Breast epithelium (tissue), 4 donors: Measurements from ENCODE around the gene KIF1B. TPM values are rescaled to one million over a fixed set of nuclear protein-coding genes. Genes with fewer than 3 reads are reported as not detected.

Source experiments
- DNase-seq, 2 donors: peaks; one replicate each; pipeline ENCODE4 v3.0.0-alpha.2; 2019; ENCODE audit warnings: low spot score in 2 of 2
- H3K27ac ChIP-seq, 2 donors: fragments of 200-600 bp; sonication (generic) in 1 of 2; one replicate each; pipeline ENCODE4 v1.5.1; 2016 to 2019; ENCODE audit warnings: mild to moderate bottlenecking in 1 of 2
- H3K27me3 ChIP-seq, 2 donors: fragments of 200-600 bp; sonication (generic) in 1 of 2; one replicate each; pipeline versions ENCODE4 v1.5.1 to v1.6.0; 2017 to 2019; ENCODE audit warnings: control low read depth in 1 of 2, mild to moderate bottlenecking in 1 of 2
- H3K36me3 ChIP-seq: fragments of 200-600 bp; one replicate; pipeline ENCODE4 v1.5.1; 2019
- H3K4me1 ChIP-seq, 2 donors: fragments of 200-600 bp; sonication (generic); one replicate each; pipeline ENCODE4 v1.5.1; 2016 to 2019; ENCODE audit warnings: control low read depth in 1 of 2
- H3K4me3 ChIP-seq, 3 donors: fragments of 200-600 bp; sonication (generic); 1 replicate in 2 of 3; 2 replicates in 1 of 3; pipeline ENCODE4 v1.5.1; 2016 to 2019; ENCODE audit warnings: mild to moderate bottlenecking in 3 of 3, moderate library complexity in 2 of 3
- H3K9me3 ChIP-seq, 2 donors: fragments of 200-600 bp; sonication (generic) in 1 of 2; one replicate each; pipeline ENCODE4 v1.5.1; 2016 to 2019; ENCODE audit warnings: control low read depth in 1 of 2
- CTCF ChIP-seq, 3 donors: fragments of 450-650 bp; IDR thresholded peaks; one replicate each; pipeline ENCODE4 v1.5.1; 2016 to 2017; ENCODE audit warnings: antibody characterized with exemption in 3 of 3, mild to moderate bottlenecking in 3 of 3, moderate library complexity in 3 of 3
- POLR2A ChIP-seq: fragments of 450-650 bp; IDR thresholded peaks from one replicate; pipeline ENCODE4 v1.6.1; 2016; ENCODE audit warnings: antibody characterized with exemption, mild to moderate bottlenecking, moderate library complexity
- POLR2AphosphoS5 ChIP-seq, 3 donors: sonication (generic); formaldehyde crosslinking; IDR thresholded peaks; one replicate each; pipeline ENCODE4 v1.6.1; 2017; ENCODE audit warnings: antibody characterized with exemption in 3 of 3
- intact Hi-C: fragments of 100-400 bp; cut with DNase I; formaldehyde crosslinking; loops from one replicate; pipeline ENCODE4 v1.15.1; 2023; ENCODE audit warnings: low total_unique reads
- total RNA-seq, 3 donors: library from RNA; depleted of rRNA; stranded (reverse); fragments of >200 nt; gene quantifications; one replicate each; pipeline ENCODE4 v1.1.0, GENCODE V29; 2016

KIF1B gene
- total RNA-seq: 10 to 100 TPM; 42.6 to 45.7 (median 43.5) TPM

- H3K9me3 ChIP-seq: no peaks in the 10 kb centered on the region
- DNase-seq: peak; percentile 98 to 99
- no peaks in the 10 kb centered on the region for H3K27me3 ChIP-seq
- H3K4me1 ChIP-seq: peaks cover 0 to 13% of the 10 kb centered on the region in 2 donors
- H3K4me3 ChIP-seq: peak within 1 kb of the TSS; percentile 88 to 96 (median 90)
- peak; percentile 60 for TF ChIP-seq POLR2A
- TF ChIP-seq CTCF (IDR thresholded peaks at IDR 0.05): peak; percentile 99
- peak; percentile 61 to 87 (median 80) for TF ChIP-seq POLR2AphosphoS5 (IDR thresholded peaks at IDR 0.05)
- H3K36me3 ChIP-seq: no peaks in the 10 kb centered on the region
- H3K27ac ChIP-seq: peak within 1 kb of the TSS; percentile 98 to 99
- intact Hi-C loops: no loop called here
Measured at GRCh38 chr1:10209905-10210810, at the start of gene KIF1B. KIF1B (plus strand) TSS chr1:10210570; CDS start chr1:10232329, 21,759 bp downstream.

- H3K4me3 ChIP-seq: no peak overlapping the region
- H3K27me3 ChIP-seq: no peaks in the 10 kb centered on the region
- DNase-seq: no peak
- H3K4me1 ChIP-seq: no peaks in the 10 kb centered on the region
- H3K36me3 ChIP-seq: peaks cover 4% of the 10 kb centered on the region
- TF ChIP-seq CTCF (IDR thresholded peaks at IDR 0.05) (no peak), POLR2A (no peak), POLR2AphosphoS5 (IDR thresholded peaks at IDR 0.05) (no peak)
- H3K27ac ChIP-seq: no peak overlapping the region
- intact Hi-C loops: no loop called here
- H3K9me3 ChIP-seq: no peaks in the 10 kb centered on the region
Measured at GRCh38 chr1:10160907-10161490, 49.4 kb upstream of the KIF1B start.

GRCh38 chr1:10161541-10162290 is 48.7 kb upstream of the KIF1B start:
- intact Hi-C loops: no loop called here

GRCh38 chr1:10168912-10169514 is 41.4 kb upstream of the KIF1B start:
- DNase-seq: no peak
- Histone ChIP-seq H3K27me3 (no peaks in the 10 kb centered on the region), H3K4me3 (no peak overlapping the region), H3K36me3 (peaks cover 4% of the 10 kb centered on the region), H3K4me1 (no peaks in the 10 kb centered on the region), H3K27ac (no peak overlapping the region), H3K9me3 (no peaks in the 10 kb centered on the region)
- TF ChIP-seq CTCF (IDR thresholded peaks at IDR 0.05): no peak
- TF ChIP-seq POLR2A: no peak
- no peak for TF ChIP-seq POLR2AphosphoS5 (IDR thresholded peaks at IDR 0.05)
- intact Hi-C loops: no loop called here

More at GRCh38 chr1:10161541-10162290, 48.7 kb upstream of the KIF1B start:
- DNase-seq: no peak
- Histone ChIP-seq H3K9me3 (no peaks in the 10 kb centered on the region), H3K36me3 (peaks cover 4% of the 10 kb centered on the region), H3K4me3 (no peak overlapping the region), H3K4me1 (no peaks in the 10 kb centered on the region), H3K27ac (no peak overlapping the region), H3K27me3 (no peaks in the 10 kb centered on the region)
- no peak for TF ChIP-seq CTCF (IDR thresholded peaks at IDR 0.05)
